Measurements from ENCODE around the gene LRRTM2. TPM values are rescaled to one million over a fixed set of nuclear protein-coding genes. Genes with fewer than 3 reads are reported as not detected.

Gene LRRTM2
- total RNA-seq, 1 donor from 2014 or later, result not detected

GRCh38 chr5:138833726-138834480 is 41.2 kb downstream of the LRRTM2 start:
- TF ChIP-seq EZH2 (IDR thresholded peaks at IDR 0.05) (no peak), CTCF (IDR thresholded peaks at IDR 0.05) (no peak), EZH2phosphoT487 (IDR thresholded peaks at IDR 0.05) (no peak)
- DNase-seq (ENCODE audit: low spot score), result no peak
- H3K36me3 Mint-ChIP-seq, result peaks cover 26% of the 10 kb centered on the region
- H3K27me3 ChIP-seq, result no peaks in the 10 kb centered on the region
- peaks cover 31% of the 10 kb centered on the region for H3K4me1 Mint-ChIP-seq
- H3K9me3 ChIP-seq (ENCODE audit: low read depth), result no peaks in the 10 kb centered on the region
- H3K4me1 ChIP-seq, result peaks cover 8% of the 10 kb centered on the region
- no peak overlapping the region for H3K27ac ChIP-seq
- H3K9me3 Mint-ChIP-seq, result no peaks in the 10 kb centered on the region
- no peak overlapping the region for H3K9ac ChIP-seq
- no peaks in the 10 kb centered on the region for H3K36me3 ChIP-seq
- H3F3A ChIP-seq (ENCODE audit: low read depth), result no peaks in the 10 kb centered on the region
- H3K4me3 Mint-ChIP-seq, result no peak overlapping the region
- peaks cover 78% of the 10 kb centered on the region for H3K79me2 ChIP-seq (ENCODE audit: low read depth)
- H2AFZ ChIP-seq (replicated peaks), result no peak overlapping the region
- peaks cover 49% of the 10 kb centered on the region for H4K20me1 ChIP-seq (ENCODE audit: low read depth)
- H3K27me3 Mint-ChIP-seq (ENCODE audit: insufficient read depth, low read depth), result peaks cover 2% of the 10 kb centered on the region
- no peak overlapping the region for H3K27ac Mint-ChIP-seq
- H3K4me2 ChIP-seq, result no peak overlapping the region
- H3K4me3 ChIP-seq, result no peak overlapping the region

GRCh38 chr5:138833080-138833479 is 42.1 kb downstream of the LRRTM2 start:
- H3K4me3 Mint-ChIP-seq, result no peak overlapping the region
- Histone ChIP-seq H3K27me3 (no peaks in the 10 kb centered on the region), H3K36me3 (peaks cover 3% of the 10 kb centered on the region), H3K9me3 (ENCODE audit: low read depth) (no peaks in the 10 kb centered on the region), H4K20me1 (ENCODE audit: low read depth) (peaks cover 43% of the 10 kb centered on the region), H3K4me1 (peaks cover 8% of the 10 kb centered on the region), H3K4me2 (no peak overlapping the region), H2AFZ (replicated peaks) (no peak overlapping the region), H3K9ac (no peak overlapping the region), H3K79me2 (ENCODE audit: low read depth) (peaks cover 70% of the 10 kb centered on the region), H3F3A (ENCODE audit: low read depth) (no peaks in the 10 kb centered on the region), H3K4me3 (no peak overlapping the region), H3K27ac (no peak overlapping the region)
- no peak for DNase-seq (ENCODE audit: low spot score)
- peaks cover 29% of the 10 kb centered on the region for H3K36me3 Mint-ChIP-seq
- H3K27ac Mint-ChIP-seq, result peak overlapping the region; percentile 10
- peaks cover 2% of the 10 kb centered on the region for H3K27me3 Mint-ChIP-seq (ENCODE audit: insufficient read depth, low read depth)
- H3K4me1 Mint-ChIP-seq, result peaks cover 31% of the 10 kb centered on the region
- H3K9me3 Mint-ChIP-seq, result no peaks in the 10 kb centered on the region
- TF ChIP-seq CTCF (IDR thresholded peaks at IDR 0.05) (no peak), EZH2phosphoT487 (IDR thresholded peaks at IDR 0.05) (no peak), EZH2 (IDR thresholded peaks at IDR 0.05) (no peak)

- H3F3A ChIP-seq (ENCODE audit: low read depth), result no peaks in the 10 kb centered on the region
- no peak overlapping the region for H3K4me3 ChIP-seq
- Mint-ChIP-seq H3K4me3 (no peak overlapping the region), H3K36me3 (peaks cover 36% of the 10 kb centered on the region), H3K4me1 (peaks cover 31% of the 10 kb centered on the region), H3K9me3 (no peaks in the 10 kb centered on the region), H3K27ac (no peak overlapping the region), H3K27me3 (ENCODE audit: insufficient read depth, low read depth) (peaks cover 2% of the 10 kb centered on the region)
- no peak overlapping the region for H3K9ac ChIP-seq
- no peak overlapping the region for H3K4me2 ChIP-seq
- H3K27ac ChIP-seq, result no peak overlapping the region
- peaks cover 43% of the 10 kb centered on the region for H4K20me1 ChIP-seq (ENCODE audit: low read depth)
- peaks cover 12% of the 10 kb centered on the region for H3K36me3 ChIP-seq
- H3K9me3 ChIP-seq (ENCODE audit: low read depth), result no peaks in the 10 kb centered on the region
- DNase-seq (ENCODE audit: low spot score), result no peak
- H3K79me2 ChIP-seq (ENCODE audit: low read depth), result peaks cover 63% of the 10 kb centered on the region
- H3K27me3 ChIP-seq, result no peaks in the 10 kb centered on the region
- H2AFZ ChIP-seq (replicated peaks), result no peak overlapping the region
- H3K4me1 ChIP-seq, result peaks cover 8% of the 10 kb centered on the region
- TF ChIP-seq CTCF (IDR thresholded peaks at IDR 0.05), result no peak
Measured at GRCh38 chr5:138832218-138832617, 42.9 kb downstream of the LRRTM2 start.

Data from neural progenitor cell (in vitro differentiated cells).